Nephron (organoid): ENCODE measurements around the gene FGF23.

Source experiments
- H3K27ac Mint-ChIP-seq, 3 experiments: 2 replicates each; pipeline ENCODE4 v1.8.0; 2020; ENCODE audit warnings: mixed read lengths in 3 of 3, mild to moderate bottlenecking in 2 of 3, moderate library complexity in 1 of 3
- H3K27me3 Mint-ChIP-seq: 2 replicates; pipeline ENCODE4 v1.8.0; 2021; ENCODE audit warnings: low read depth, mild to moderate bottlenecking, moderate library complexity, mixed read lengths
- H3K36me3 Mint-ChIP-seq: 2 replicates; pipeline ENCODE4 v1.8.0; 2020; ENCODE audit warnings: low read depth, mixed read lengths
- H3K4me1 Mint-ChIP-seq: 2 replicates; pipeline ENCODE4 v1.8.0; 2020; ENCODE audit warnings: mixed read lengths
- H3K4me3 Mint-ChIP-seq, 3 experiments: 2 replicates each; pipeline ENCODE4 v1.8.0; 2020; ENCODE audit warnings: mild to moderate bottlenecking in 3 of 3, mixed read lengths in 3 of 3, moderate library complexity in 2 of 3
- H3K9me3 Mint-ChIP-seq: 2 replicates; pipeline ENCODE4 v1.8.0; 2020; ENCODE audit warnings: mixed read lengths
- CTCF ChIP-seq, 3 experiments: fragments of 200-600 bp; sonication (generic); IDR thresholded peaks; one replicate each; pipeline ENCODE4 v1.5.0; 2021; ENCODE audit warnings: antibody characterized with exemption in 3 of 3; ENCODE audit not compliant: unreplicated experiment in 3 of 3

Gene FGF23

GRCh38 chr12:4418913-4419312 lies 39.4 kb upstream of the FGF23 start:
- TF ChIP-seq CTCF (IDR thresholded peaks at IDR 0.05; ENCODE audit: unreplicated experiment in 3 of 3): no peak
- Mint-ChIP-seq H3K9me3 (no peaks in the 10 kb centered on the region), H3K4me1 (peaks cover 20% of the 10 kb centered on the region), H3K27me3 (peaks cover 15% of the 10 kb centered on the region), H3K4me3 (no peak overlapping the region), H3K36me3 (no peaks in the 10 kb centered on the region), H3K27ac (no peak overlapping the region)

- no peak for TF ChIP-seq CTCF (IDR thresholded peaks at IDR 0.05; ENCODE audit: unreplicated experiment in 3 of 3)
- H3K4me3 Mint-ChIP-seq: no peak overlapping the region
- no peaks in the 10 kb centered on the region for H3K36me3 Mint-ChIP-seq
- H3K4me1 Mint-ChIP-seq: peaks cover 20% of the 10 kb centered on the region
- no peaks in the 10 kb centered on the region for H3K9me3 Mint-ChIP-seq
- peak overlapping the region in 2 of 3 experiments; percentile 67 to 86 for H3K27ac Mint-ChIP-seq
- peaks cover 15% of the 10 kb centered on the region for H3K27me3 Mint-ChIP-seq
Measured at GRCh38 chr12:4417936-4418335, 38.4 kb upstream of the FGF23 start.

GRCh38 chr12:4417455-4417854 lies 37.9 kb upstream of the FGF23 start:
- H3K4me1 Mint-ChIP-seq: peaks cover 20% of the 10 kb centered on the region
- peaks cover 15% of the 10 kb centered on the region for H3K27me3 Mint-ChIP-seq
- no peaks in the 10 kb centered on the region for H3K36me3 Mint-ChIP-seq
- H3K9me3 Mint-ChIP-seq: no peaks in the 10 kb centered on the region
- no peak overlapping the region for H3K4me3 Mint-ChIP-seq
- TF ChIP-seq CTCF (IDR thresholded peaks at IDR 0.05; ENCODE audit: unreplicated experiment in 3 of 3): no peak
- peak overlapping the region in 2 of 3 experiments; percentile 67 to 86 for H3K27ac Mint-ChIP-seq

- no peak for TF ChIP-seq CTCF (IDR thresholded peaks at IDR 0.05; ENCODE audit: unreplicated experiment in 3 of 3)
- H3K9me3 Mint-ChIP-seq: no peaks in the 10 kb centered on the region
- H3K4me3 Mint-ChIP-seq: peak overlapping the region in 1 of 3 experiments; percentile 16
- peaks cover 20% of the 10 kb centered on the region for H3K4me1 Mint-ChIP-seq
- H3K36me3 Mint-ChIP-seq: no peaks in the 10 kb centered on the region
- peak overlapping the region in 1 of 3 experiments; percentile 37 for H3K27ac Mint-ChIP-seq
- H3K27me3 Mint-ChIP-seq: peaks cover 18% of the 10 kb centered on the region
Measured at GRCh38 chr12:4416276-4416675, 36.8 kb upstream of the FGF23 start.

GRCh38 chr12:4412465-4412864 lies 33.0 kb upstream of the FGF23 start:
- Mint-ChIP-seq H3K4me3 (no peak overlapping the region), H3K27me3 (peaks cover 26% of the 10 kb centered on the region), H3K4me1 (peaks cover 13% of the 10 kb centered on the region), H3K27ac (no peak overlapping the region), H3K36me3 (no peaks in the 10 kb centered on the region), H3K9me3 (no peaks in the 10 kb centered on the region)
- no peak for TF ChIP-seq CTCF (IDR thresholded peaks at IDR 0.05; ENCODE audit: unreplicated experiment in 3 of 3)

- Mint-ChIP-seq H3K36me3 (no peaks in the 10 kb centered on the region), H3K4me3 (no peak overlapping the region), H3K27me3 (peaks cover 24% of the 10 kb centered on the region), H3K9me3 (no peaks in the 10 kb centered on the region), H3K27ac (no peak overlapping the region), H3K4me1 (peaks cover 13% of the 10 kb centered on the region)
- no peak for TF ChIP-seq CTCF (IDR thresholded peaks at IDR 0.05; ENCODE audit: unreplicated experiment in 3 of 3)
Measured at GRCh38 chr12:4412056-4412455, 32.5 kb upstream of the FGF23 start.
